GM10266 (cell line): Measurements from ENCODE around the gene SPHKAP.
"Not testable (repeated sequence)": the region's sequence is repeated elsewhere in the genome, so short reads cannot be mapped to it uniquely, and the experiment has no call there.

Experiments used
- DNase-seq: peaks from one replicate; pipeline ENCODE4 v3.0.0; 2012; ENCODE audit errors: extremely low spot score
- TF ChIP-seq, protein P1 (sequence below): IDR thresholded peaks from 2 replicates; pipeline ENCODE4 v1.5.1; 2012; ENCODE audit warnings: mild to moderate bottlenecking, low read depth; ENCODE audit not compliant: control insufficient read depth, insufficient read depth; ENCODE audit errors: missing control alignments

The SPHKAP gene

GRCh38 chr2:228094377-228094921 is 87.0 kb downstream of the SPHKAP start:
- TF ChIP-seq, protein P1, sequence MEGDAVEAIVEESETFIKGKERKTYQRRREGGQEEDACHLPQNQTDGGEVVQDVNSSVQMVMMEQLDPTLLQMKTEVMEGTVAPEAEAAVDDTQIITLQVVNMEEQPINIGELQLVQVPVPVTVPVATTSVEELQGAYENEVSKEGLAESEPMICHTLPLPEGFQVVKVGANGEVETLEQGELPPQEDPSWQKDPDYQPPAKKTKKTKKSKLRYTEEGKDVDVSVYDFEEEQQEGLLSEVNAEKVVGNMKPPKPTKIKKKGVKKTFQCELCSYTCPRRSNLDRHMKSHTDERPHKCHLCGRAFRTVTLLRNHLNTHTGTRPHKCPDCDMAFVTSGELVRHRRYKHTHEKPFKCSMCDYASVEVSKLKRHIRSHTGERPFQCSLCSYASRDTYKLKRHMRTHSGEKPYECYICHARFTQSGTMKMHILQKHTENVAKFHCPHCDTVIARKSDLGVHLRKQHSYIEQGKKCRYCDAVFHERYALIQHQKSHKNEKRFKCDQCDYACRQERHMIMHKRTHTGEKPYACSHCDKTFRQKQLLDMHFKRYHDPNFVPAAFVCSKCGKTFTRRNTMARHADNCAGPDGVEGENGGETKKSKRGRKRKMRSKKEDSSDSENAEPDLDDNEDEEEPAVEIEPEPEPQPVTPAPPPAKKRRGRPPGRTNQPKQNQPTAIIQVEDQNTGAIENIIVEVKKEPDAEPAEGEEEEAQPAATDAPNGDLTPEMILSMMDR: no peak
- no peak for DNase-seq

GRCh38 chr2:228092056-228092455 is 89.4 kb downstream of the SPHKAP start:
- TF ChIP-seq, protein P1: no peak
- no peak for DNase-seq

DNA sequence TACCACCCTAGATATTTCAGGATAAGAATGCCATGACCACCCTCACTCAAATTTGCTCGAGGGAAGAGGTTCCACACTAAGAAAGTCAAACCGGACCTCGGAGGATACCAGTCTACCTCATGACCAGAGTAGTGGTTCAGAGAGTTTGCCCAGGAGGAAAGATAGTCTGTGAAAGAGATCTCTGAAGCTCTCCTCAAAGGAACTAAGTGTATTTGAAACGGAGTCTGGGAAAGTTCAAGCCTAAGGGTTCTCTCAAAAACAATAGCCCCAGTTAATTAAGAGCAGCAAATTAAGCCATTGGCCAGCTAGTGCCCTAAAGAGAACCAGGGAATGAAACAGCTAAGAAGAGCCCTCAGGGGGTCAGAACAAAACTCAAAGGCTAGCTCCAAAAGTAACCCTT is 94.9 kb downstream of the SPHKAP start:
- no peak for DNase-seq
- TF ChIP-seq, protein P1: no peak

DNA sequence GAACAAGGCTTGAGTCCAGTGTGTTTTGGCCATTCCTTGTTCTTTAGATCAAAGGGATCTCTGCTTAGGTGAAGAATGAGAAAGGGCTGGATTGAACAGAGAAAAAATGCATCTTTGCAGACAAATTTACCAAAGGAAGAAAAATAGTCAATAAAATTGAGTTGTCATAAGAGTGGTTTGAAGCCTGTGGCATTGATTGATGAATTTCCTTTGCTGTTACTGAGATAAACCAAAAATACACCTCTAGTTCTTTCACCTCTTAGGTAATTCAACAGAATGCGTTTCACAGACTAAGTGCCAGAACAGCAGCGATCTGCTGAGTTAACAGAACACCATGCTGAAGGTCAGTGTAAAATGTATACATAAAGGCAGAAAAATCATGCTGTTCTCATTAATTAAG is 96.8 kb downstream of the SPHKAP start:
- TF ChIP-seq, protein P1: no peak
- no peak for DNase-seq

GRCh38 chr2:228083131-228083530 is 98.4 kb downstream of the SPHKAP start:
- TF ChIP-seq, protein P1: no peak
- no peak for DNase-seq

- TF ChIP-seq, protein P1: no peak
- no peak for DNase-seq
Measured at GRCh38 chr2:228082571-228082970, 98.9 kb downstream of the SPHKAP start.

- DNase-seq: no peak
- TF ChIP-seq, protein P1: no peak
Measured at GRCh38 chr2:228079194-228079593, 102.3 kb downstream of the SPHKAP start.

- DNase-seq: not testable (repeated sequence)
Measured at GRCh38 chr2:228076695-228077094, 104.8 kb downstream of the SPHKAP start.
